H9 (cell line): Measurements from ENCODE around the gene TEDDM1. TPM values are rescaled to one million over a fixed set of nuclear protein-coding genes. Genes with fewer than 3 reads are reported as not detected.

ENCODE experiments used
- DNase-seq: peaks from one replicate; pipeline ENCODE4 v3.0.0-alpha.2; 2017
- H2AFZ ChIP-seq: one replicate; pipeline ENCODE4 v1.6.1; 2013; ENCODE audit warnings: mild to moderate bottlenecking, low read length, control low read depth, moderate library complexity
- H2AK5ac ChIP-seq: 2 replicates; pipeline ENCODE4 v1.6.1; 2013; ENCODE audit warnings: low read length, control low read depth, mixed read lengths; ENCODE audit not compliant: insufficient read length
- H2BK120ac ChIP-seq: one replicate; pipeline ENCODE4 v1.6.1; 2013; ENCODE audit warnings: low read depth, mild to moderate bottlenecking, low read length, control low read depth, inconsistent platforms; ENCODE audit not compliant: poor library complexity, severe bottlenecking
- H2BK12ac ChIP-seq: 2 replicates; pipeline ENCODE4 v1.6.1; 2013; ENCODE audit warnings: low read length, control low read depth, mixed read lengths, low read depth; ENCODE audit not compliant: insufficient read length
- H2BK15ac ChIP-seq: 2 replicates; pipeline ENCODE4 v1.6.1; 2013; ENCODE audit warnings: low read depth, low read length, control low read depth
- H2BK20ac ChIP-seq: one replicate; pipeline ENCODE4 v1.6.1; 2013; ENCODE audit warnings: low read depth, mild to moderate bottlenecking, low read length, control low read depth, inconsistent platforms; ENCODE audit not compliant: poor library complexity, severe bottlenecking
- H2BK5ac ChIP-seq: 2 replicates; pipeline ENCODE4 v1.6.1; 2013; ENCODE audit warnings: low read length, control low read depth, mixed read lengths; ENCODE audit not compliant: insufficient read length
- H3K14ac ChIP-seq: 2 replicates; pipeline ENCODE4 v1.6.1; 2013; ENCODE audit warnings: low read length, control low read depth; ENCODE audit not compliant: insufficient read depth
- H3K18ac ChIP-seq: 2 replicates; pipeline ENCODE4 v1.6.1; 2013; ENCODE audit warnings: low read depth, mild to moderate bottlenecking, mixed read lengths, low read length, control low read depth; ENCODE audit not compliant: insufficient read length
- H3K23ac ChIP-seq: 2 replicates; pipeline ENCODE4 v1.6.1; 2013; ENCODE audit warnings: low read length, control low read depth, mixed read lengths, low read depth; ENCODE audit not compliant: insufficient read length
- H3K23me2 ChIP-seq: 2 replicates; pipeline ENCODE4 v1.6.1; 2013; ENCODE audit warnings: low read depth, mild to moderate bottlenecking, mixed read lengths, low read length, control low read depth; ENCODE audit not compliant: insufficient read length, poor library complexity, severe bottlenecking
- H3K27ac ChIP-seq: 2 replicates; pipeline ENCODE4 v1.5.1; 2013; ENCODE audit warnings: low read length, control low read depth, mixed read lengths, low read depth; ENCODE audit not compliant: insufficient read length
- H3K27me3 ChIP-seq: 2 replicates; pipeline ENCODE4 v1.6.1; 2013; ENCODE audit warnings: low read length, control low read depth, inconsistent platforms; ENCODE audit not compliant: insufficient read depth
- H3K4ac ChIP-seq: 2 replicates; pipeline ENCODE4 v1.6.1; 2013; ENCODE audit warnings: low read depth, mild to moderate bottlenecking, control low read depth, inconsistent platforms, low read length, moderate library complexity
- H3K4me1 ChIP-seq: 2 replicates; pipeline ENCODE4 v1.6.1; 2013; ENCODE audit warnings: low read length, control low read depth, inconsistent platforms; ENCODE audit not compliant: insufficient read depth
- H3K4me2 ChIP-seq: 2 replicates; pipeline ENCODE4 v1.6.1; 2013; ENCODE audit warnings: low read length, control low read depth, mixed read lengths; ENCODE audit not compliant: insufficient read length, insufficient read depth
- H3K56ac ChIP-seq: 2 replicates; pipeline ENCODE4 v1.6.1; 2013; ENCODE audit warnings: low read depth, mild to moderate bottlenecking, mixed read lengths, low read length, control low read depth; ENCODE audit not compliant: insufficient read length
- H3K79me1 ChIP-seq: 2 replicates; pipeline ENCODE4 v1.6.1; 2013; ENCODE audit warnings: low read depth, mild to moderate bottlenecking, moderate library complexity, low read length, control low read depth, inconsistent platforms; ENCODE audit not compliant: insufficient read depth, poor library complexity, severe bottlenecking
- H3K79me2 ChIP-seq: 2 replicates; pipeline ENCODE4 v1.6.1; 2013; ENCODE audit warnings: low read length, control low read depth, inconsistent platforms; ENCODE audit not compliant: insufficient read depth
- H3K9ac ChIP-seq: 2 replicates; pipeline ENCODE4 v1.6.1; 2013; ENCODE audit warnings: low read length, control low read depth, mixed read lengths; ENCODE audit not compliant: insufficient read length; ENCODE audit errors: extremely low read depth
- H3K9me3 ChIP-seq: one replicate; pipeline ENCODE4 v1.6.1; 2013; ENCODE audit warnings: low read depth, low read length, inconsistent platforms; ENCODE audit not compliant: control insufficient read depth
- H3T11ph ChIP-seq: one replicate; pipeline ENCODE4 v1.6.1; 2013; ENCODE audit warnings: mild to moderate bottlenecking, low read length, control low read depth, inconsistent platforms
- H4K20me1 ChIP-seq: one replicate; pipeline ENCODE4 v1.6.1; 2013; ENCODE audit not compliant: control insufficient read depth, insufficient read length, insufficient read depth
- H4K5ac ChIP-seq: 2 replicates; pipeline ENCODE4 v1.6.1; 2013; ENCODE audit warnings: low read depth, mild to moderate bottlenecking, mixed read lengths, low read length, control low read depth; ENCODE audit not compliant: insufficient read length
- H4K8ac ChIP-seq: replicated peaks from 2 replicates; pipeline ENCODE4 v1.6.1; 2013; ENCODE audit warnings: low read length, control low read depth, mixed read lengths, low read depth; ENCODE audit not compliant: insufficient read length
- H4K91ac ChIP-seq: 2 replicates; pipeline ENCODE4 v1.6.1; 2013; ENCODE audit warnings: low read depth, mild to moderate bottlenecking, moderate library complexity, mixed read lengths, low read length, control low read depth; ENCODE audit not compliant: insufficient read length
- H3K27ac Mint-ChIP-seq, 3 experiments: 2 replicates in 2 of 3; 3 replicates in 1 of 3; pipeline ENCODE4 v1.8.0; 2020 to 2021; ENCODE audit warnings: mixed read lengths in 3 of 3, mild to moderate bottlenecking in 1 of 3, moderate library complexity in 1 of 3
- H3K27me3 Mint-ChIP-seq: 2 replicates; pipeline ENCODE4 v1.8.0; 2021; ENCODE audit warnings: low read depth, mild to moderate bottlenecking, moderate library complexity, mixed read lengths
- H3K36me3 Mint-ChIP-seq, 3 experiments: 2 replicates in 2 of 3; 3 replicates in 1 of 3; pipeline ENCODE4 v1.8.0; 2020 to 2021; ENCODE audit warnings: low read depth in 3 of 3, mixed read lengths in 3 of 3; ENCODE audit not compliant: insufficient read depth in 1 of 3
- H3K4me1 Mint-ChIP-seq, 2 experiments: 2 replicates each; pipeline ENCODE4 v1.8.0; 2020; ENCODE audit warnings: mixed read lengths in 2 of 2
- H3K4me3 Mint-ChIP-seq, 2 experiments: 2 replicates in 1 of 2; 3 replicates in 1 of 2; pipeline ENCODE4 v1.8.0; 2020 to 2021; ENCODE audit warnings: mild to moderate bottlenecking in 2 of 2, mixed read lengths in 2 of 2, moderate library complexity in 1 of 2
- H3K9me3 Mint-ChIP-seq, 2 experiments: 2 replicates in 1 of 2; 3 replicates in 1 of 2; pipeline ENCODE4 v1.8.0; 2020; ENCODE audit warnings: mild to moderate bottlenecking in 2 of 2, mixed read lengths in 2 of 2, moderate library complexity in 1 of 2
- WGBS: extraction: QIAGEN DNeasy Blood & Tissue Kit; methylation state at CpG from one replicate; pipeline ENCODE4 v1.1.7; 2013; ENCODE audit warnings: missing lambda C conversion rate, low lambda C conversion rate, mixed read lengths; ENCODE audit not compliant: insufficient read length; ENCODE audit errors: extremely low coverage; 5-methylcytosine and 5-hydroxymethylcytosine counted together
- total RNA-seq: library from RNA; stranded (reverse); gene quantifications from 2 replicates; pipeline ENCODE4 v1.2.1, GENCODE V29; 2021
- TF ChIP-seq, protein P1 (sequence below): fragments of 200-600 bp; sonication (generic); conservative IDR thresholded peaks from 3 replicates; pipeline ENCODE4 v1.8.0; 2021; ENCODE audit warnings: antibody characterized with exemption, mild to moderate bottlenecking

Gene TEDDM1
- total RNA-seq, 1 experiment from 2014 or later = not detected

DNA sequence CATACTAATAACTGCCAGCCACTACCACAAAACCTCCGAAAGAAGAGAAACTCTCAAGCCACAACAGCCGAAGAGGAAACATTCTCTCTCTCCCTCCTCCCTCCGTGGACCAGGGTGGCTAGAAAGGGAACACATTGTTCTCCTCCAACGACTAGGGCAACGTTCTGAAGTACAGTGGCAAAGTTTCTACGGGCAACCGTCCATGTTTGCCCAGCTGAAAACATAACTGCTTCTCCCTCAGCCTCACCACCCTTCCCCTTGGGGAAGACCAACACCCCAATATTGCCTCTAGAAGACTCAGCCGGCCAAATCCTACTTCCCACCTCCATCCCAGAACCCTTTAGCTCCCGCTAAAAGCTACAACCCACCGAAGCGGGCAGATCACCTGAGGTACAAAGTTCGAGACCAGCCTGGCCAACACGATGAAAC lies 10.8 kb downstream of the TEDDM1 start:
- TF ChIP-seq, protein P1, sequence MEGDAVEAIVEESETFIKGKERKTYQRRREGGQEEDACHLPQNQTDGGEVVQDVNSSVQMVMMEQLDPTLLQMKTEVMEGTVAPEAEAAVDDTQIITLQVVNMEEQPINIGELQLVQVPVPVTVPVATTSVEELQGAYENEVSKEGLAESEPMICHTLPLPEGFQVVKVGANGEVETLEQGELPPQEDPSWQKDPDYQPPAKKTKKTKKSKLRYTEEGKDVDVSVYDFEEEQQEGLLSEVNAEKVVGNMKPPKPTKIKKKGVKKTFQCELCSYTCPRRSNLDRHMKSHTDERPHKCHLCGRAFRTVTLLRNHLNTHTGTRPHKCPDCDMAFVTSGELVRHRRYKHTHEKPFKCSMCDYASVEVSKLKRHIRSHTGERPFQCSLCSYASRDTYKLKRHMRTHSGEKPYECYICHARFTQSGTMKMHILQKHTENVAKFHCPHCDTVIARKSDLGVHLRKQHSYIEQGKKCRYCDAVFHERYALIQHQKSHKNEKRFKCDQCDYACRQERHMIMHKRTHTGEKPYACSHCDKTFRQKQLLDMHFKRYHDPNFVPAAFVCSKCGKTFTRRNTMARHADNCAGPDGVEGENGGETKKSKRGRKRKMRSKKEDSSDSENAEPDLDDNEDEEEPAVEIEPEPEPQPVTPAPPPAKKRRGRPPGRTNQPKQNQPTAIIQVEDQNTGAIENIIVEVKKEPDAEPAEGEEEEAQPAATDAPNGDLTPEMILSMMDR = no peak
- no peak for DNase-seq
- H2BK12ac ChIP-seq = no peak overlapping the region
- H3K14ac ChIP-seq = no peak overlapping the region
- no CpG with 5 or more reads among the region's 13 CpGs for WGBS
- H3K79me2 ChIP-seq = peaks cover 31% of the 10 kb centered on the region; the same call in 1 of the 2 replicates
- Mint-ChIP-seq H3K27ac (peak overlapping the region; percentile 87 to 95 (median 93); a peak in 6 of 7 replicates), H3K27me3 (peaks cover 2% of the 10 kb centered on the region), H3K4me1 (peaks cover 30 to 44% of the 10 kb centered on the region in 2 experiments), H3K9me3 (peaks cover 9 to 11% of the 10 kb centered on the region in 2 experiments; a peak in 4 of 5 replicates), H3K4me3 (peak overlapping the region; percentile 95 to 98), H3K36me3 (peaks cover 60 to 65% (median 63%) of the 10 kb centered on the region in 3 experiments)
- H3T11ph ChIP-seq = no peak overlapping the region
- H3K27me3 ChIP-seq = no peaks in the 10 kb centered on the region
- no peak overlapping the region for H3K56ac ChIP-seq
- H3K23me2 ChIP-seq = peaks cover 12% of the 10 kb centered on the region
- H2AFZ ChIP-seq = no peak overlapping the region
- no peak overlapping the region for H3K27ac ChIP-seq
- H3K4me2 ChIP-seq = peak overlapping the region; percentile 79
- no peak overlapping the region for H2BK5ac ChIP-seq
- H2BK20ac ChIP-seq = no peak overlapping the region
- H3K79me1 ChIP-seq = peaks cover 5% of the 10 kb centered on the region
- H3K9me3 ChIP-seq = no peaks in the 10 kb centered on the region
- no peak overlapping the region for H3K23ac ChIP-seq
- no peaks in the 10 kb centered on the region for H4K20me1 ChIP-seq
- no peak overlapping the region for H4K5ac ChIP-seq
- H2BK120ac ChIP-seq = no peak overlapping the region
- H4K8ac ChIP-seq = no peak overlapping the region
- no peak overlapping the region for H4K91ac ChIP-seq
- H3K4ac ChIP-seq = no peak overlapping the region
- peak overlapping the region; percentile 92 for H3K9ac ChIP-seq
- no peak overlapping the region for H2BK15ac ChIP-seq
- peaks cover 5% of the 10 kb centered on the region for H3K4me1 ChIP-seq
- H3K18ac ChIP-seq = no peak overlapping the region
- H2AK5ac ChIP-seq = no peak overlapping the region
